SKM-1 (cell line): ENCODE data around the gene KL.

ENCODE experiments used
- DNase-seq: peaks from one replicate; lab custom pipeline; 2025; ENCODE audit not compliant: unreplicated experiment; lab: John Stamatoyannopoulos, UW

Gene KL

GRCh38 chr13:33016414-33017322 lies at the start of gene KL:
KL (plus strand) TSS chr13:33016423; CDS start chr13:33016441, 18 bp downstream.
- DNase-seq: no peak

- no peak for DNase-seq
These were observed 48.5 kb upstream of the KL start for GRCh38 chr13:32967584-32968182.

- no peak for DNase-seq
These were observed 47.9 kb upstream of the KL start for GRCh38 chr13:32968316-32968715.

- DNase-seq: no peak
These were observed 47.4 kb upstream of the KL start for GRCh38 chr13:32968793-32969192.

- DNase-seq: no peak
These were observed 46.7 kb upstream of the KL start for GRCh38 chr13:32969516-32969941.

- DNase-seq: no peak
These were observed 40.0 kb upstream of the KL start for GRCh38 chr13:32976056-32976805.

GRCh38 chr13:32976912-32977311 lies 39.3 kb upstream of the KL start:
- no peak for DNase-seq

- no peak for DNase-seq
These were observed 38.9 kb upstream of the KL start for GRCh38 chr13:32977321-32977720.

GRCh38 chr13:32978278-32978677 lies 37.9 kb upstream of the KL start:
- DNase-seq: no peak

- DNase-seq: no peak
These were observed 33.2 kb upstream of the KL start for GRCh38 chr13:32983058-32983457.

- no peak for DNase-seq
These were observed 31.2 kb upstream of the KL start for GRCh38 chr13:32984857-32985626.

GRCh38 chr13:32986552-32986951 lies 29.7 kb upstream of the KL start:
- DNase-seq: no peak

GRCh38 chr13:32987462-32987861 lies 28.8 kb upstream of the KL start:
- DNase-seq: no peak

- DNase-seq: no peak
These were observed 27.5 kb upstream of the KL start for GRCh38 chr13:32988608-32989289.

- no peak for DNase-seq
These were observed 26.9 kb upstream of the KL start for GRCh38 chr13:32989290-32989667.

GRCh38 chr13:32989942-32990341 lies 26.3 kb upstream of the KL start:
- DNase-seq: no peak

GRCh38 chr13:32993145-32993544 lies 23.1 kb upstream of the KL start:
- DNase-seq: no peak

- no peak for DNase-seq
These were observed 18.8 kb upstream of the KL start for GRCh38 chr13:32997399-32997798.

- DNase-seq: no peak
These were observed 17.3 kb upstream of the KL start for GRCh38 chr13:32998966-32999365.

- DNase-seq: no peak
These were observed 15.9 kb upstream of the KL start for GRCh38 chr13:33000365-33000764.
